Astrocyte of the hippocampus (primary cell): Measurements from ENCODE around the gene TEX261.

ENCODE experiments used
- DNase-seq: peaks from one replicate; pipeline ENCODE4 v3.0.0; 2011; ENCODE audit warnings: low read depth, low spot score

TEX261 gene

GRCh38 chr2:70959851-70960832 lies 34.5 kb downstream of the TEX261 start:
- DNase-seq = no peak

- DNase-seq = no peak
Measured at GRCh38 chr2:70959271-70959761, 35.4 kb downstream of the TEX261 start.

GRCh38 chr2:70958759-70959158 lies 35.9 kb downstream of the TEX261 start:
- no peak for DNase-seq

GRCh38 chr2:70957798-70958197 lies 36.9 kb downstream of the TEX261 start:
- DNase-seq = no peak

- DNase-seq = no peak
Measured at GRCh38 chr2:70956141-70956540, 38.5 kb downstream of the TEX261 start.

GRCh38 chr2:70954886-70955285 lies 39.8 kb downstream of the TEX261 start:
- DNase-seq = no peak

- no peak for DNase-seq
Measured at GRCh38 chr2:70949086-70949485, 45.6 kb downstream of the TEX261 start.

- peak; percentile 88 for DNase-seq
Measured at GRCh38 chr2:70948337-70949003, 46.2 kb downstream of the TEX261 start.

- peak; percentile 49 for DNase-seq
Measured at GRCh38 chr2:70947556-70948184, 47.0 kb downstream of the TEX261 start.

GRCh38 chr2:70946832-70947442 lies 47.7 kb downstream of the TEX261 start:
- DNase-seq = peak; percentile 72

- DNase-seq = no peak
Measured at GRCh38 chr2:70944111-70944690, 50.5 kb downstream of the TEX261 start.

- no peak for DNase-seq
Measured at GRCh38 chr2:70943205-70943871, 51.3 kb downstream of the TEX261 start.

GRCh38 chr2:70942396-70943204 lies 52.1 kb downstream of the TEX261 start:
- no peak for DNase-seq

GRCh38 chr2:70941701-70942100 lies 53.0 kb downstream of the TEX261 start:
- DNase-seq = no peak

GRCh38 chr2:70941186-70941585 lies 53.5 kb downstream of the TEX261 start:
- no peak for DNase-seq

GRCh38 chr2:70939839-70940580 lies 54.7 kb downstream of the TEX261 start:
- no peak for DNase-seq

- DNase-seq = no peak
Measured at GRCh38 chr2:70939001-70939838, 55.5 kb downstream of the TEX261 start.

- DNase-seq = no peak
Measured at GRCh38 chr2:70938586-70938950, 56.1 kb downstream of the TEX261 start.
